K562 (cell line): ENCODE measurements around the gene LMOD1. TPM values are rescaled to one million over a fixed set of nuclear protein-coding genes. Genes with fewer than 3 reads are reported as not detected.

Source experiments
- ATAC-seq: fragments of 200-7000 bp; cut with Tn5 transposase; 3 replicates; pipeline ENCODE4 v1.9.1; 2020; ENCODE audit warnings: moderate library complexity
- BruUV-seq: library from RNA; stranded (reverse); fragments of 400-500 nt; replicated peaks from 2 replicates; lab custom pipeline; 2021; lab: Mats Ljungman, UMichigan
- CTCF ChIA-PET: fragments of 300-600 bp; formaldehyde crosslinking; extraction: SDS; loops from one replicate; lab custom pipeline; 2021; ENCODE audit warnings: low intra/inter-chr PET ratio; lab: Yijun Ruan, JAX
- POLR2A ChIA-PET: fragments of 300-600, 350-650 bp; sonication (Branson Sonifier 250); formaldehyde crosslinking; extraction: SDS; loops from one replicate; lab custom pipeline; 2021; ENCODE audit warnings: antibody characterized with exemption, inconsistent platforms; lab: Yijun Ruan, JAX
- DNase-seq, 4 experiments: peaks; one replicate each; pipeline versions ENCODE4 v3.0.0 to v3.0.0-alpha.2; 2011 to 2018; ENCODE audit warnings: low spot score in 3 of 4, mixed read lengths in 3 of 4; ENCODE audit errors: extremely low read depth in 1 of 4
- FAIRE-seq: peaks from 2 replicates; lab custom pipeline; 2011; peaks lifted over from hg19 to GRCh38; lab: Jason Lieb, UNC
- H2AFZ ChIP-seq: 2 replicates; pipeline ENCODE4 v1.6.0; 2011; ENCODE audit warnings: low read depth, low read length, control low read depth, inconsistent platforms
- H3K27ac ChIP-seq: fragments of 200-600 bp; 3 replicates; pipeline ENCODE4 v1.8.0; 2011; ENCODE audit warnings: low read depth, mild to moderate bottlenecking, control low read depth, inconsistent platforms, low read length, moderate library complexity, mixed read lengths; ENCODE audit errors: extremely low read depth
- H3K27me3 ChIP-seq, 2 experiments: fragments of 300-600 bp in 1 of 2; 2 replicates in 1 of 2; 3 replicates in 1 of 2; pipeline versions ENCODE4 v1.6.0 to v1.8.0; 2011; ENCODE audit warnings: inconsistent platforms in 2 of 2, low read length in 2 of 2, mild to moderate bottlenecking in 1 of 2, mixed read lengths in 1 of 2, moderate library complexity in 1 of 2; ENCODE audit not compliant: control insufficient read depth in 2 of 2, insufficient read depth in 2 of 2
- H3K36me3 ChIP-seq: fragments of 300-600 bp; 3 replicates; pipeline ENCODE4 v1.8.0; 2011; ENCODE audit warnings: mild to moderate bottlenecking, low read length, inconsistent platforms; ENCODE audit not compliant: control insufficient read depth, insufficient read depth
- H3K4me1 ChIP-seq, 2 experiments: fragments of 200-600 bp in 1 of 2; replicated peaks in 1 of 2; 2 replicates in 1 of 2; 3 replicates in 1 of 2; pipeline versions ENCODE4 v1.5.1 to v1.8.0; 2011; ENCODE audit warnings: inconsistent platforms in 2 of 2, low read length in 2 of 2, mild to moderate bottlenecking in 1 of 2, mixed read lengths in 1 of 2, moderate library complexity in 1 of 2; ENCODE audit not compliant: control insufficient read depth in 2 of 2, insufficient read depth in 2 of 2
- H3K4me2 ChIP-seq: 2 replicates; pipeline ENCODE4 v1.6.1; 2011; ENCODE audit warnings: low read length, control low read depth, inconsistent platforms, mixed read lengths; ENCODE audit not compliant: insufficient read depth
- H3K4me3 ChIP-seq: fragments of 200-600 bp; sonication (generic), shearing (Covaris generic); 2 replicates; pipeline ENCODE4 v1.5.1; 2016; ENCODE audit warnings: control low read depth, inconsistent platforms
- H3K79me2 ChIP-seq: fragments of 200-600 bp; 3 replicates; pipeline ENCODE4 v1.8.0; 2011; ENCODE audit warnings: low read length, inconsistent platforms; ENCODE audit not compliant: control insufficient read depth, insufficient read depth
- H3K9ac ChIP-seq, 2 experiments: 2 replicates each; pipeline versions ENCODE4 v1.6.0 to v1.6.1; 2011; ENCODE audit warnings: low read depth in 2 of 2, low read length in 2 of 2, control low read depth in 1 of 2, inconsistent platforms in 1 of 2, mild to moderate bottlenecking in 1 of 2, mixed read lengths in 1 of 2; ENCODE audit not compliant: insufficient read depth in 1 of 2
- H3K9me1 ChIP-seq: one replicate; pipeline ENCODE4 v1.6.0; 2011; ENCODE audit warnings: inconsistent platforms, mild to moderate bottlenecking, low read length, moderate library complexity; ENCODE audit not compliant: control insufficient read depth, insufficient read depth
- H3K9me3 ChIP-seq: replicated peaks from 2 replicates; pipeline ENCODE4 v1.5.1; 2011; ENCODE audit warnings: low read depth, low read length, inconsistent platforms; ENCODE audit not compliant: control insufficient read depth, insufficient read depth
- H4K20me1 ChIP-seq: replicated peaks from 2 replicates; pipeline ENCODE4 v1.6.1; 2011; ENCODE audit warnings: low read length, inconsistent platforms, mixed read lengths; ENCODE audit not compliant: control insufficient read depth, insufficient read depth
- BACH1 ChIP-seq: fragments of 200-800 bp; sonication (Bioruptor generic); IDR thresholded peaks from 2 replicates; pipeline ENCODE4 v1.6.1; 2016; ENCODE audit warnings: missing genetic modification characterization, missing compliant biosample characterization
- CHCHD3 ChIP-seq: fragments of 250-450 bp; sonication (Bioruptor Pico); IDR thresholded peaks from 2 replicates; pipeline ENCODE4 v2.1.2; 2022; ENCODE audit warnings: mild to moderate bottlenecking
- IRF2 ChIP-seq: sonication (generic); formaldehyde crosslinking; IDR thresholded peaks from 2 replicates; pipeline ENCODE4 v1.8.1; 2022; ENCODE audit warnings: mild to moderate bottlenecking, missing genetic modification reagents
- SMAD4 ChIP-seq: fragments of 250-450 bp; sonication (Bioruptor Pico); conservative IDR thresholded peaks from 2 replicates; pipeline ENCODE4 v1.8.0; 2021; ENCODE audit warnings: inconsistent platforms, mild to moderate bottlenecking, moderate library complexity
- XRCC3 ChIP-seq: fragments of 450-650 bp; IDR thresholded peaks from 2 replicates; pipeline ENCODE4 v1.6.1; 2017; ENCODE audit warnings: mild to moderate bottlenecking, moderate library complexity
- ZMIZ1 ChIP-seq, 2 experiments: fragments of 150-350 bp in 1 of 2; IDR thresholded peaks; 2 replicates each; pipeline ENCODE4 v1.6.1; 2012 to 2016; ENCODE audit warnings: low read depth in 2 of 2, low read length in 2 of 2, mild to moderate bottlenecking in 1 of 2, moderate library complexity in 1 of 2
- ZNF77 ChIP-seq: fragments of 250-450 bp; sonication (Bioruptor Pico); IDR thresholded peaks from 2 replicates; pipeline ENCODE4 v1.5.0; 2020
- WGBS: fragments of 100-300 bp; shearing (Covaris generic); methylation state at CpG from one replicate; pipeline ENCODE4 v1.1.6; 2016; ENCODE audit warnings: low coverage, mixed read lengths; ENCODE audit not compliant: insufficient coverage; ENCODE audit errors: missing lambda C conversion rate; 5-methylcytosine and 5-hydroxymethylcytosine counted together
- in situ Hi-C: fragments of 300-500 bp; cut with MboI; formaldehyde crosslinking; loops from 4 replicates; pipeline ENCODE4 v1.15.0; 2018; ENCODE audit warnings: inconsistent platforms, mixed read lengths
- intact Hi-C: fragments of 100-400 bp; cut with micrococcal nuclease; formaldehyde crosslinking; loops from 2 replicates; pipeline ENCODE4 v1.14.2; 2022
- polyA plus RNA-seq, 8 experiments: library from polyadenylated mRNA; depleted of rRNA in 4 of 8; stranded (reverse) in 5 of 8; unstranded in 3 of 8; fragments of >200 nt; fragmentation: Nextera tagmentation in 2 of 8; fragmentation: Illumina TruSeq in 1 of 8; extraction: Ambion mirVana in 2 of 8; extraction: Trizol in 1 of 8; gene quantifications; 2 replicates each; pipeline versions ENCODE4 v1.2.1 to v1.2.3, GENCODE V29; 2011 to 2014; ENCODE audit warnings: inconsistent platforms in 1 of 8, missing spikeins in 1 of 8
- total RNA-seq, 7 experiments: library from RNA; depleted of rRNA in 6 of 7; stranded (reverse); fragments of >200 nt in 6 of 7; fragmentation: Illumina TruSeq in 2 of 7; extraction: Trizol in 2 of 7; gene quantifications; 2 replicates each; pipeline versions ENCODE4 v1.2.1 to v1.2.3, GENCODE V29; 2011 to 2021; ENCODE audit warnings: low replicate concordance in 1 of 7
- TF ChIP-seq, protein P1 (sequence below): fragments of 250-450 bp; sonication (Bioruptor Pico); IDR thresholded peaks from 2 replicates; pipeline ENCODE4 v1.8.0; 2022; ENCODE audit warnings: moderate library complexity, mild to moderate bottlenecking, inconsistent platforms
- TF ChIP-seq, protein P2 (sequence below): fragments of 250-450 bp; sonication (Bioruptor Pico); IDR thresholded peaks from 2 replicates; pipeline ENCODE4 v1.9.0; 2021; ENCODE audit warnings: mild to moderate bottlenecking

LMOD1 gene
- total and polyA plus RNA-seq, 9 of the 15 experiments (the other 6 are each of a cell fraction or from before 2014, with no cell fraction given), result 0.03 to 0.54 (median 0.38) TPM; not detected in 1

GRCh38 chr1:201907621-201908020, 38.7 kb downstream of the LMOD1 start:
- no peaks in the 10 kb centered on the region for H3K36me3 ChIP-seq
- H3K4me1 ChIP-seq, result no peaks in the 10 kb centered on the region
- ChIA-PET POLR2A (interaction anchor here (1.5 kb wide), 1 partner anchor 14 kb away, joined by 9 read pairs; no protein-coding TSS in a partner anchor), CTCF (no interaction called here)
- no peaks in the 10 kb centered on the region for H3K9me3 ChIP-seq
- H3K9me1 ChIP-seq, result no peaks in the 10 kb centered on the region
- WGBS, result 53% methylated on average over 6 of the region's 6 CpGs
- H4K20me1 ChIP-seq, result no peaks in the 10 kb centered on the region
- H3K27me3 ChIP-seq, result no peaks in the 10 kb centered on the region
- no peak overlapping the region for H3K4me2 ChIP-seq
- intact Hi-C loops, result no loop called here
- H2AFZ ChIP-seq, result no peak overlapping the region
- TF ChIP-seq SMAD4 (no peak), XRCC3 (no peak), CHCHD3 (no peak), BACH1 (tag) (no peak), ZNF77 (CRISPR knock-in tag) (no peak), IRF2 (CRISPR knock-in tag) (no peak), ZMIZ1 (IDR thresholded peaks at IDR 0.05; ENCODE audit: low read depth in 2 of 2, low read length in 2 of 2) (no peak)
- TF ChIP-seq, protein P1, sequence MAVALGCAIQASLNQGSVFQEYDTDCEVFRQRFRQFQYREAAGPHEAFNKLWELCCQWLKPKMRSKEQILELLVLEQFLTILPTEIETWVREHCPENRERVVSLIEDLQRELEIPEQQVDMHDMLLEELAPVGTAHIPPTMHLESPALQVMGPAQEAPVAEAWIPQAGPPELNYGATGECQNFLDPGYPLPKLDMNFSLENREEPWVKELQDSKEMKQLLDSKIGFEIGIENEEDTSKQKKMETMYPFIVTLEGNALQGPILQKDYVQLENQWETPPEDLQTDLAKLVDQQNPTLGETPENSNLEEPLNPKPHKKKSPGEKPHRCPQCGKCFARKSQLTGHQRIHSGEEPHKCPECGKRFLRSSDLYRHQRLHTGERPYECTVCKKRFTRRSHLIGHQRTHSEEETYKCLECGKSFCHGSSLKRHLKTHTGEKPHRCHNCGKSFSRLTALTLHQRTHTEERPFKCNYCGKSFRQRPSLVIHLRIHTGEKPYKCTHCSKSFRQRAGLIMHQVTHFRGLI (CRISPR knock-in tag), result no peak
- TF ChIP-seq, protein P2, sequence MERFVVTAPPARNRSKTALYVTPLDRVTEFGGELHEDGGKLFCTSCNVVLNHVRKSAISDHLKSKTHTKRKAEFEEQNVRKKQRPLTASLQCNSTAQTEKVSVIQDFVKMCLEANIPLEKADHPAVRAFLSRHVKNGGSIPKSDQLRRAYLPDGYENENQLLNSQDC (CRISPR knock-in tag), result no peak
- no peak for FAIRE-seq
- no peak for DNase-seq
- no peak for ATAC-seq
- no TSS peak for BruUV-seq
- no peak overlapping the region for H3K27ac ChIP-seq
- no peak overlapping the region for H3K4me3 ChIP-seq
- H3K9ac ChIP-seq, result no peak overlapping the region
- in situ Hi-C loops, result no loop called here
- no peaks in the 10 kb centered on the region for H3K79me2 ChIP-seq
